RWPE2 (cell line): ENCODE data around the gene EYA3.

Experiments used
- ATAC-seq: fragments of 200-7000 bp; cut with Tn5 transposase; 3 replicates; pipeline ENCODE4 v1.9.1; 2021; ENCODE audit warnings: low read depth
- DNase-seq: peaks from one replicate; pipeline ENCODE4 v3.0.0-alpha.2; 2020; ENCODE audit warnings: low spot score
- H3K27ac ChIP-seq: fragments of 450-650 bp; 2 replicates; pipeline ENCODE4 v1.5.1; 2017; ENCODE audit warnings: mild to moderate bottlenecking; ENCODE audit not compliant: poor library complexity, severe bottlenecking
- H3K27me3 ChIP-seq: fragments of 250-450 bp; sonication (Bioruptor Pico); 2 replicates; pipeline ENCODE4 v1.5.1; 2021; ENCODE audit warnings: mild to moderate bottlenecking, moderate library complexity; ENCODE audit not compliant: insufficient read depth, poor library complexity, severe bottlenecking
- H3K36me3 ChIP-seq: fragments of 250-450 bp; sonication (Bioruptor Pico); 2 replicates; pipeline ENCODE4 v1.5.1; 2020; ENCODE audit warnings: low read depth, mild to moderate bottlenecking, moderate library complexity
- H3K4me1 ChIP-seq: fragments of 250-450 bp; sonication (Bioruptor Pico); 2 replicates; pipeline ENCODE4 v1.5.1; 2021; ENCODE audit warnings: mild to moderate bottlenecking, moderate library complexity; ENCODE audit not compliant: insufficient read depth, poor library complexity, severe bottlenecking
- H3K4me3 ChIP-seq: fragments of 250-450 bp; sonication (Bioruptor Pico); 2 replicates; pipeline ENCODE4 v1.5.1; 2021; ENCODE audit warnings: mild to moderate bottlenecking, moderate library complexity; ENCODE audit not compliant: severe bottlenecking
- H3K9me3 ChIP-seq: fragments of 250-450 bp; sonication (Bioruptor Pico); 2 replicates; pipeline ENCODE4 v1.5.1; 2021; ENCODE audit warnings: mild to moderate bottlenecking, moderate library complexity; ENCODE audit not compliant: severe bottlenecking
- CTCF ChIP-seq: fragments of 450-650 bp; IDR thresholded peaks from one replicate; pipeline ENCODE4 v1.5.1; 2017; ENCODE audit warnings: mild to moderate bottlenecking, moderate library complexity; ENCODE audit not compliant: poor library complexity, severe bottlenecking

EYA3 gene

GRCh38 chr1:27936370-27936769 lies 152.0 kb downstream of the EYA3 start:
- H3K4me1 ChIP-seq, result no peaks in the 10 kb centered on the region
- no peaks in the 10 kb centered on the region for H3K27me3 ChIP-seq
- H3K36me3 ChIP-seq, result no peaks in the 10 kb centered on the region
- no peak overlapping the region for H3K27ac ChIP-seq
- DNase-seq (no peak), ATAC-seq (no peak)
- no peaks in the 10 kb centered on the region for H3K9me3 ChIP-seq
- H3K4me3 ChIP-seq, result no peak overlapping the region
- TF ChIP-seq CTCF, result no peak

- no peak for ATAC-seq
Observed at GRCh38 chr1:27935721-27936120, 152.7 kb downstream of the EYA3 start.

GRCh38 chr1:27934818-27935549 lies 153.4 kb downstream of the EYA3 start, which contains the start of gene SMPDL3B:
SMPDL3B (plus strand) TSS chr1:27935000; CDS start chr1:27935184, 184 bp downstream.
- ATAC-seq (peak; percentile 98), DNase-seq (no peak)
- Histone ChIP-seq H3K9me3 (no peaks in the 10 kb centered on the region), H3K27ac (no peak within 1 kb of the TSS), H3K27me3 (no peaks in the 10 kb centered on the region), H3K36me3 (no peaks in the 10 kb centered on the region), H3K4me3 (peak within 1 kb of the TSS; percentile 10), H3K4me1 (no peaks in the 10 kb centered on the region)
- no peak for TF ChIP-seq CTCF

More at GRCh38 chr1:27935721-27936120, 152.7 kb downstream of the EYA3 start:
- DNase-seq, result no peak
- TF ChIP-seq CTCF, result no peak
- Histone ChIP-seq H3K4me1 (no peaks in the 10 kb centered on the region), H3K27me3 (no peaks in the 10 kb centered on the region), H3K9me3 (no peaks in the 10 kb centered on the region), H3K27ac (no peak overlapping the region), H3K36me3 (no peaks in the 10 kb centered on the region), H3K4me3 (no peak overlapping the region)

- Histone ChIP-seq H3K27ac (no peak overlapping the region), H3K36me3 (no peaks in the 10 kb centered on the region), H3K27me3 (no peaks in the 10 kb centered on the region), H3K9me3 (no peaks in the 10 kb centered on the region), H3K4me1 (no peaks in the 10 kb centered on the region), H3K4me3 (no peak overlapping the region)
- no peak for TF ChIP-seq CTCF
- DNase-seq (no peak), ATAC-seq (no peak)
Observed at GRCh38 chr1:27931759-27932158, 156.7 kb downstream of the EYA3 start.

GRCh38 chr1:27931184-27931583 lies 157.2 kb downstream of the EYA3 start:
- no peak for TF ChIP-seq CTCF
- H3K27me3 ChIP-seq, result no peaks in the 10 kb centered on the region
- ATAC-seq, result no peak
- no peaks in the 10 kb centered on the region for H3K4me1 ChIP-seq
- no peaks in the 10 kb centered on the region for H3K9me3 ChIP-seq
- no peak for DNase-seq
- H3K27ac ChIP-seq, result no peak overlapping the region
- no peaks in the 10 kb centered on the region for H3K36me3 ChIP-seq
- no peak overlapping the region for H3K4me3 ChIP-seq
